WTC11 (cell line): ENCODE results near the gene CYLC2. TPM values are rescaled to one million over a fixed set of nuclear protein-coding genes. Genes with fewer than 3 reads are reported as not detected.

Experiments used
- ATAC-seq: fragments of 200-7000 bp; cut with Tn5 transposase; 2 replicates; pipeline ENCODE4 v1.10.0; 2021; ENCODE audit warnings: mild to moderate bottlenecking, moderate library complexity
- CTCF ChIA-PET: fragments of 300-600 bp; sonication (Branson Sonifier 250); formaldehyde crosslinking; loops from one replicate; lab custom pipeline; 2021; ENCODE audit warnings: antibody characterized with exemption; lab: Charles Lee
- POLR2A ChIA-PET: fragments of 350-600 bp; sonication (Branson Sonifier 250); formaldehyde crosslinking; loops from one replicate; lab custom pipeline; 2021; ENCODE audit warnings: antibody characterized with exemption; lab: Charles Lee
- DNase-seq: peaks from one replicate; pipeline ENCODE4 v3.0.0; 2021; ENCODE audit warnings: low spot score
- H3K27ac Mint-ChIP-seq: 2 replicates; pipeline ENCODE4 v1.8.0; 2021; ENCODE audit warnings: mixed read lengths
- H3K27me3 Mint-ChIP-seq: 2 replicates; pipeline ENCODE4 v1.8.0; 2021; ENCODE audit warnings: low read depth, mild to moderate bottlenecking, moderate library complexity, mixed read lengths
- H3K36me3 Mint-ChIP-seq: 2 replicates; pipeline ENCODE4 v1.8.0; 2021; ENCODE audit warnings: mixed read lengths
- H3K4me1 Mint-ChIP-seq: 2 replicates; pipeline ENCODE4 v1.8.0; 2022; ENCODE audit warnings: mixed read lengths
- H3K4me3 Mint-ChIP-seq: 2 replicates; pipeline ENCODE4 v1.8.0; 2021; ENCODE audit warnings: mild to moderate bottlenecking, moderate library complexity, mixed read lengths
- H3K9me3 Mint-ChIP-seq: 2 replicates; pipeline ENCODE4 v1.8.0; 2021; ENCODE audit warnings: mixed read lengths
- EMX1 ChIP-seq: fragments of 250-450 bp; sonication (Bioruptor Pico); IDR thresholded peaks from 2 replicates; pipeline ENCODE4 v1.8.0; 2021; ENCODE audit warnings: mild to moderate bottlenecking
- ERG ChIP-seq: fragments of 250-450 bp; sonication (Bioruptor Pico); IDR thresholded peaks from 2 replicates; pipeline ENCODE4 v1.8.0; 2021; ENCODE audit warnings: mild to moderate bottlenecking
- FOXJ3 ChIP-seq: sonication (generic); formaldehyde crosslinking; IDR thresholded peaks from 2 replicates; pipeline ENCODE4 v1.9.0; 2021; ENCODE audit warnings: missing genetic modification reagents, mild to moderate bottlenecking, borderline replicate concordance
- FOXP1 ChIP-seq: sonication (generic); formaldehyde crosslinking; IDR thresholded peaks from 2 replicates; pipeline ENCODE4 v1.8.0; 2022; ENCODE audit warnings: missing genetic modification reagents, mild to moderate bottlenecking, moderate library complexity, borderline replicate concordance
- JUN ChIP-seq: sonication (generic); formaldehyde crosslinking; IDR thresholded peaks from 2 replicates; pipeline ENCODE4 v1.8.0; 2023; ENCODE audit warnings: mild to moderate bottlenecking, missing genetic modification reagents
- NR3C1 ChIP-seq: sonication (generic); formaldehyde crosslinking; conservative IDR thresholded peaks from 2 replicates; pipeline ENCODE4 v1.8.1; 2023; ENCODE audit warnings: low read depth, mild to moderate bottlenecking, missing genetic modification reagents
- PREB ChIP-seq: sonication (generic); formaldehyde crosslinking; IDR thresholded peaks from 2 replicates; pipeline ENCODE4 v1.8.1; 2022; ENCODE audit warnings: mild to moderate bottlenecking, missing genetic modification reagents, moderate library complexity, borderline replicate concordance
- RELA ChIP-seq: sonication (generic); formaldehyde crosslinking; IDR thresholded peaks from 2 replicates; pipeline ENCODE4 v1.8.1; 2022; ENCODE audit warnings: missing genetic modification reagents, mild to moderate bottlenecking, borderline replicate concordance
- SMAD4 ChIP-seq: sonication (generic); formaldehyde crosslinking; IDR thresholded peaks from 2 replicates; pipeline ENCODE4 v1.8.0; 2022; ENCODE audit warnings: mild to moderate bottlenecking, missing genetic modification reagents
- TCF7 ChIP-seq: sonication (generic); formaldehyde crosslinking; IDR thresholded peaks from 2 replicates; pipeline ENCODE4 v1.8.0; 2022; ENCODE audit warnings: mild to moderate bottlenecking, low read depth, missing genetic modification reagents, moderate library complexity
- TEAD1 ChIP-seq: sonication (generic); formaldehyde crosslinking; IDR thresholded peaks from 2 replicates; pipeline ENCODE4 v1.8.0; 2022; ENCODE audit warnings: mild to moderate bottlenecking, missing genetic modification reagents
- ZMAT4 ChIP-seq: fragments of 250-450 bp; sonication (Bioruptor Pico); IDR thresholded peaks from 2 replicates; pipeline ENCODE4 v1.9.0; 2021; ENCODE audit warnings: mild to moderate bottlenecking
- ZNF121 ChIP-seq: sonication (generic); formaldehyde crosslinking; IDR thresholded peaks from 2 replicates; pipeline ENCODE4 v1.8.0; 2023; ENCODE audit warnings: missing genetic modification reagents
- ZNF232 ChIP-seq: sonication (generic); formaldehyde crosslinking; IDR thresholded peaks from 2 replicates; pipeline ENCODE4 v1.8.0; 2022; ENCODE audit warnings: mild to moderate bottlenecking, missing genetic modification reagents
- ZNF512 ChIP-seq: sonication (generic); formaldehyde crosslinking; IDR thresholded peaks from 2 replicates; pipeline ENCODE4 v1.8.1; 2022; ENCODE audit warnings: missing genetic modification reagents, borderline replicate concordance
- total RNA-seq: library from RNA; stranded (reverse); gene quantifications from 3 replicates; pipeline ENCODE4 v1.2.3, GENCODE V29; 2021
- TF ChIP-seq, protein P1 (sequence below): sonication (generic); formaldehyde crosslinking; IDR thresholded peaks from 2 replicates; pipeline ENCODE4 v1.8.0; 2022; ENCODE audit warnings: mild to moderate bottlenecking, missing genetic modification reagents
- TF ChIP-seq, protein P2 (sequence below): sonication (generic); formaldehyde crosslinking; IDR thresholded peaks from 2 replicates; pipeline ENCODE4 v1.8.0; 2023; ENCODE audit warnings: mild to moderate bottlenecking, missing genetic modification reagents

CYLC2 gene
- total RNA-seq, 1 experiment from 2014 or later = not detected

- POLR2A ChIA-PET = no interaction called here
Measured at GRCh38 chr9:102966999-102967398, 28.1 kb upstream of the CYLC2 start.

DNA sequence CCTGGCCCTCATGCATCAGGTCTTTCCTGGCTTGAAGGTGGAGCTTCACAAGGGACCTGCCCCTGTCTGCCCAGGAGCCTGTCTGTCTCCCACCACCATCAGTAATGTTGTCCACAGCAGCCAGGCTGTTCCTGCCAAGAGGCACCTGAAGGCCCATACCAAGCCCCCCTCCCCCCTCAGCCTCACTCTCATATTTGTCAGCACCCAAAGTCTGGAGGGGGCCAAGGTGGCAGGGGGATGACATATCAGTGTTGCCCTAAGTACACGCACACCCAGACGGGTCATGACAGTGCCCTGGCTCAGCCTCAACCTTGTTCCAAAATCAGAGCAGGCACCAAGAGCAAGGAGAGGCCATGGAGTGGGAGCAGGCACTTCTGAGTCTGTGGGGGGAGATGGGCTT, 27.2 kb upstream of the CYLC2 start:
- peaks cover 2% of the 10 kb centered on the region; the same call in 1 of the 2 replicates for H3K36me3 Mint-ChIP-seq
- POLR2A ChIA-PET = interaction anchor here (0.7 kb wide), 1 partner anchor 97 kb away, joined by 3 read pairs; no protein-coding TSS in a partner anchor
- no peak for ATAC-seq

More at GRCh38 chr9:102966999-102967398, 28.1 kb upstream of the CYLC2 start:
- H3K27ac Mint-ChIP-seq = no peak overlapping the region
- no peak overlapping the region for H3K4me3 Mint-ChIP-seq
- no peak for TF ChIP-seq ZNF121 (CRISPR knock-in tag)
- no peak for TF ChIP-seq TEAD1
- no peak for TF ChIP-seq FOXP1 (CRISPR knock-in tag)
- TF ChIP-seq SMAD4 = no peak
- TF ChIP-seq ZNF232 (CRISPR knock-in tag) = no peak
- TF ChIP-seq, protein P1, sequence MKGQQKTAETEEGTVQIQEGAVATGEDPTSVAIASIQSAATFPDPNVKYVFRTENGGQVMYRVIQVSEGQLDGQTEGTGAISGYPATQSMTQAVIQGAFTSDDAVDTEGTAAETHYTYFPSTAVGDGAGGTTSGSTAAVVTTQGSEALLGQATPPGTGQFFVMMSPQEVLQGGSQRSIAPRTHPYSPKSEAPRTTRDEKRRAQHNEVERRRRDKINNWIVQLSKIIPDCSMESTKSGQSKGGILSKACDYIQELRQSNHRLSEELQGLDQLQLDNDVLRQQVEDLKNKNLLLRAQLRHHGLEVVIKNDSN (CRISPR knock-in tag) = no peak
- TF ChIP-seq ZNF512 (CRISPR knock-in tag) = no peak
- TF ChIP-seq, protein P2, sequence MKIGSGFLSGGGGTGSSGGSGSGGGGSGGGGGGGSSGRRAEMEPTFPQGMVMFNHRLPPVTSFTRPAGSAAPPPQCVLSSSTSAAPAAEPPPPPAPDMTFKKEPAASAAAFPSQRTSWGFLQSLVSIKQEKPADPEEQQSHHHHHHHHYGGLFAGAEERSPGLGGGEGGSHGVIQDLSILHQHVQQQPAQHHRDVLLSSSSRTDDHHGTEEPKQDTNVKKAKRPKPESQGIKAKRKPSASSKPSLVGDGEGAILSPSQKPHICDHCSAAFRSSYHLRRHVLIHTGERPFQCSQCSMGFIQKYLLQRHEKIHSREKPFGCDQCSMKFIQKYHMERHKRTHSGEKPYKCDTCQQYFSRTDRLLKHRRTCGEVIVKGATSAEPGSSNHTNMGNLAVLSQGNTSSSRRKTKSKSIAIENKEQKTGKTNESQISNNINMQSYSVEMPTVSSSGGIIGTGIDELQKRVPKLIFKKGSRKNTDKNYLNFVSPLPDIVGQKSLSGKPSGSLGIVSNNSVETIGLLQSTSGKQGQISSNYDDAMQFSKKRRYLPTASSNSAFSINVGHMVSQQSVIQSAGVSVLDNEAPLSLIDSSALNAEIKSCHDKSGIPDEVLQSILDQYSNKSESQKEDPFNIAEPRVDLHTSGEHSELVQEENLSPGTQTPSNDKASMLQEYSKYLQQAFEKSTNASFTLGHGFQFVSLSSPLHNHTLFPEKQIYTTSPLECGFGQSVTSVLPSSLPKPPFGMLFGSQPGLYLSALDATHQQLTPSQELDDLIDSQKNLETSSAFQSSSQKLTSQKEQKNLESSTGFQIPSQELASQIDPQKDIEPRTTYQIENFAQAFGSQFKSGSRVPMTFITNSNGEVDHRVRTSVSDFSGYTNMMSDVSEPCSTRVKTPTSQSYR (CRISPR knock-in tag) = no peak
- no peak for TF ChIP-seq TCF7 (CRISPR knock-in tag)
- CTCF ChIA-PET = no interaction called here
- H3K9me3 Mint-ChIP-seq = peaks cover 25% of the 10 kb centered on the region
- no peak for DNase-seq
- H3K27me3 Mint-ChIP-seq = no peaks in the 10 kb centered on the region
- H3K4me1 Mint-ChIP-seq = no peaks in the 10 kb centered on the region
- peaks cover 2% of the 10 kb centered on the region; the same call in 1 of the 2 replicates for H3K36me3 Mint-ChIP-seq
- ATAC-seq = no peak

DNA sequence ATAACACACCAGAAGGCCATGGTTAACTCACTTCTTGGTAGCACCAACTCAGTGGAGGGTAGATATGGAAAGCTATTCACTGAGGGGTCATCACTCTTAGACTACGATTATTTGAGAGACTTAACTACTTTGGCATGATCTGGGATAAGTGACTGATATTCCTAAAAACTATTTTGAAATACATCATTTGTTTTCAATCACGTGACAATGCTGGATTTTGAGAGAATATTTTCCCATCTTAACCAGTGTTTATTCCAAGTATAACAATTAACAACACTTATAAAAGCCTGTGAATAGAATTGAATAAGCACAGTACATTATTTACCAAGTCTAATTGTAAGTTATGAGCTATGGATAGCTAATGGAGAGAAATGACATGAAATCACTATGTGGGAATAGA, 22.4 kb upstream of the CYLC2 start:
- Mint-ChIP-seq H3K36me3 (peaks cover 2% of the 10 kb centered on the region; the same call in 1 of the 2 replicates), H3K9me3 (peaks cover 25% of the 10 kb centered on the region), H3K27me3 (no peaks in the 10 kb centered on the region), H3K27ac (no peak overlapping the region), H3K4me1 (peaks cover 5% of the 10 kb centered on the region; the same call in 1 of the 2 replicates), H3K4me3 (no peak overlapping the region)
- ChIA-PET POLR2A (no interaction called here), CTCF (no interaction called here)
- no peak for DNase-seq
- TF ChIP-seq NR3C1 (CRISPR knock-in tag) (no peak), ERG (CRISPR knock-in tag) (no peak), ZMAT4 (CRISPR knock-in tag) (no peak)
- no peak for ATAC-seq

More for the DNA sequence above, 27.2 kb upstream of the CYLC2 start:
- CTCF ChIA-PET = no interaction called here
- no peak for DNase-seq
- no peak for TF ChIP-seq EMX1 (CRISPR knock-in tag)
- TF ChIP-seq RELA (CRISPR knock-in tag) = no peak
- TF ChIP-seq FOXJ3 (CRISPR knock-in tag) = no peak
- TF ChIP-seq PREB (CRISPR knock-in tag) = no peak
- no peak for TF ChIP-seq JUN (CRISPR knock-in tag)
- no peaks in the 10 kb centered on the region for H3K27me3 Mint-ChIP-seq
- H3K27ac Mint-ChIP-seq = no peak overlapping the region
- no peak overlapping the region for H3K4me3 Mint-ChIP-seq
- H3K9me3 Mint-ChIP-seq = peaks cover 25% of the 10 kb centered on the region
- H3K4me1 Mint-ChIP-seq = no peaks in the 10 kb centered on the region
